BE2C (cell line): ENCODE results near the gene C19orf85.

Source experiments
- DNase-seq: peaks from one replicate; pipeline ENCODE4 v3.0.0-alpha.2; 2020
- H3K27me3 ChIP-seq: fragments of 250-450 bp; sonication (Bioruptor Pico); 2 replicates; pipeline ENCODE4 v1.5.1; 2020; ENCODE audit warnings: mild to moderate bottlenecking
- H3K36me3 ChIP-seq: fragments of 250-450 bp; sonication (Bioruptor Pico); 2 replicates; pipeline ENCODE4 v1.5.1; 2020; ENCODE audit warnings: mild to moderate bottlenecking
- H3K4me1 ChIP-seq: fragments of 250-450 bp; sonication (Bioruptor Pico); 2 replicates; pipeline ENCODE4 v1.5.1; 2020
- H3K4me3 ChIP-seq: 2 replicates; pipeline ENCODE4 v1.5.1; 2011; ENCODE audit warnings: low read depth, low read length
- H3K9me3 ChIP-seq: fragments of 250-450 bp; sonication (Bioruptor Pico); 2 replicates; pipeline ENCODE4 v1.5.1; 2020
- TF ChIP-seq, protein P1 (sequence below): IDR thresholded peaks from 2 replicates; pipeline ENCODE4 v1.5.1; 2012; ENCODE audit warnings: mild to moderate bottlenecking, low read depth, low read length

Gene C19orf85

DNA sequence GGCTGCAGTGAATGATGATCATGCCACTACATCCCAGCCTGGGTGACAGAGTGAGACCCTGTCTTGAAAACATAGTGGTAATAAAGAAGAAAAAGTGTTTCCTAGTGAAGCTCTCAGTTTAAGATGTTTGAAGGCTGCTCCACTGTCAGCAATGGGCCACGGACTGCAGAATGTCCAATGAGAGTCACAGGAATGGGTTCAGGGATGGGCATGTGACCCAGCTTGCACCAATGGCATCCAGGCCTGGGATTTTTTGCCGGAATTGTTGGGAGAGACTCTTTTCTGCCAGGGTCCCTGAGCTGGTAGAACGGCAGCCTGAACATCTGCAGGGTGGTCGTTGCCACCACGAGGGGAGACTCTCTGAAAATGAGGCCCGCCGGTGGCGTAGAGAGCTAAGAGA lies 27.7 kb downstream of the C19orf85 start:
- Histone ChIP-seq H3K9me3 (no peaks in the 10 kb centered on the region), H3K4me3 (no peak overlapping the region), H3K4me1 (no peaks in the 10 kb centered on the region), H3K27me3 (peaks cover 16% of the 10 kb centered on the region), H3K36me3 (no peaks in the 10 kb centered on the region)
- TF ChIP-seq, protein P1, sequence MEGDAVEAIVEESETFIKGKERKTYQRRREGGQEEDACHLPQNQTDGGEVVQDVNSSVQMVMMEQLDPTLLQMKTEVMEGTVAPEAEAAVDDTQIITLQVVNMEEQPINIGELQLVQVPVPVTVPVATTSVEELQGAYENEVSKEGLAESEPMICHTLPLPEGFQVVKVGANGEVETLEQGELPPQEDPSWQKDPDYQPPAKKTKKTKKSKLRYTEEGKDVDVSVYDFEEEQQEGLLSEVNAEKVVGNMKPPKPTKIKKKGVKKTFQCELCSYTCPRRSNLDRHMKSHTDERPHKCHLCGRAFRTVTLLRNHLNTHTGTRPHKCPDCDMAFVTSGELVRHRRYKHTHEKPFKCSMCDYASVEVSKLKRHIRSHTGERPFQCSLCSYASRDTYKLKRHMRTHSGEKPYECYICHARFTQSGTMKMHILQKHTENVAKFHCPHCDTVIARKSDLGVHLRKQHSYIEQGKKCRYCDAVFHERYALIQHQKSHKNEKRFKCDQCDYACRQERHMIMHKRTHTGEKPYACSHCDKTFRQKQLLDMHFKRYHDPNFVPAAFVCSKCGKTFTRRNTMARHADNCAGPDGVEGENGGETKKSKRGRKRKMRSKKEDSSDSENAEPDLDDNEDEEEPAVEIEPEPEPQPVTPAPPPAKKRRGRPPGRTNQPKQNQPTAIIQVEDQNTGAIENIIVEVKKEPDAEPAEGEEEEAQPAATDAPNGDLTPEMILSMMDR: no peak
- no peak for DNase-seq

- Histone ChIP-seq H3K9me3 (no peaks in the 10 kb centered on the region), H3K27me3 (no peaks in the 10 kb centered on the region), H3K4me1 (no peaks in the 10 kb centered on the region), H3K36me3 (no peaks in the 10 kb centered on the region), H3K4me3 (no peak overlapping the region)
- TF ChIP-seq, protein P1: no peak
- DNase-seq: no peak
These were observed 29.5 kb downstream of the C19orf85 start for GRCh38 chr19:55435020-55435419.

DNA sequence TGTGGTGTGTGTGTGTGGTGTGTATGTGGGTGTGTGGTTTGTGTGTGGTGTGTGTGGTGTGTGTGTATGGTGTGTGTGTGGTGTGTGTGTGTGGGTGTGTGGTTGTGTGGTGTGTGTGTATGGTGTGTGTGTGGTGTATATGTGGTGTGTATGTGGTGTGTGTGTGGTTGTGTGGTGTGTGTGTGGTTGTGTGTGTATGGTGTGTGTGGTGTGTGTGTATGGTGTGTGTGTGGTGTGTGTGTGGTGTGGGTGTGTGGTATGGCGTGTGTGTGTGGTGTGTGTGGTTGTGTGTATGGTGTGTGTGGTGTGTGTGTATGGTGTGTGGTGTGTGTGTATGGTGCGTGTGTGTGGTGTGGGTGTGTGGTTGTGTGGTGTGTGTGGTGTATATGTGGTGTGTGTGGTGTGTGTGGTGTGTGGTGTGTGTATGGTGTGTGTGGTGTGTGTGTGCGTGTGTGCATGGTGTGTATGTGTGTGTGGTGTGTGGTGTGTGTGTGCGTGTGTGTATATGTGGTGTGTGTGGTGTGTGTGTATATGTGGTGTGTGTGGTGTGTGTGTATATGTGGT lies 30.1 kb downstream of the C19orf85 start:
- no peaks in the 10 kb centered on the region for H3K27me3 ChIP-seq
- H3K4me1 ChIP-seq: no peaks in the 10 kb centered on the region
- H3K36me3 ChIP-seq: no peaks in the 10 kb centered on the region
- TF ChIP-seq, protein P1: no peak
- no peak for DNase-seq
- H3K4me3 ChIP-seq: no peak overlapping the region
- H3K9me3 ChIP-seq: no peaks in the 10 kb centered on the region

- Histone ChIP-seq H3K9me3 (no peaks in the 10 kb centered on the region), H3K4me1 (no peaks in the 10 kb centered on the region), H3K4me3 (no peak overlapping the region), H3K27me3 (no peaks in the 10 kb centered on the region; the same call in 1 of the 2 replicates), H3K36me3 (no peaks in the 10 kb centered on the region)
- no peak for DNase-seq
- TF ChIP-seq, protein P1: no peak
These were observed 31.3 kb downstream of the C19orf85 start for GRCh38 chr19:55433292-55433691.

- H3K9me3 ChIP-seq: no peaks in the 10 kb centered on the region
These were observed 32.2 kb downstream of the C19orf85 start for GRCh38 chr19:55432241-55432959.

DNA sequence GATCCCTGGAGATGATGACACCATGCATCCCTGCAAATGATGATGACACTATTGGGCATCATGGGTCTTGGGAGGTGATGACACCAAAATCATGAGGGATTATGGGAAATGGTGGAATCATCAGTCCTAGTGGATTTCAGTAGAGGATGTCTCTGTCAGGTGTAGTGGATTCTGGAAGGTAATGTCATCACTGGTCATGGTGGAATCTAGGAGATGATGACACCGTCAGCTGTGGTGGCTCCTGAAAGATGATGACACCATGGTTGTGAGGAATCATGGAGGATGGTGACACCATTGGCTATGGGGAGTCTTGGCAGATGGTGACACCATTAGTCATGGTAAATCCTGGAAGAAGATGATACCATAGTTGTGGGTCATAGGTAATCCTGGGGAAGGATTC lies 33.4 kb downstream of the C19orf85 start:
- no peaks in the 10 kb centered on the region; the same call in 1 of the 2 replicates for H3K27me3 ChIP-seq
- H3K36me3 ChIP-seq: no peaks in the 10 kb centered on the region
- no peaks in the 10 kb centered on the region for H3K4me1 ChIP-seq
- DNase-seq: no peak
- TF ChIP-seq, protein P1: no peak
- no peaks in the 10 kb centered on the region for H3K9me3 ChIP-seq
- H3K4me3 ChIP-seq: no peak overlapping the region

More at GRCh38 chr19:55432241-55432959, 32.2 kb downstream of the C19orf85 start:
- Histone ChIP-seq H3K27me3 (no peaks in the 10 kb centered on the region; the same call in 1 of the 2 replicates), H3K4me1 (no peaks in the 10 kb centered on the region), H3K4me3 (no peak overlapping the region), H3K36me3 (no peaks in the 10 kb centered on the region)
- TF ChIP-seq, protein P1: no peak
- DNase-seq: no peak
